HFF-Myc (cell line): ENCODE results near the gene SEMA3E.

Experiments
- DNase-seq: peaks from one replicate; pipeline ENCODE4 v3.0.0-alpha.2; 2011; ENCODE audit warnings: low read depth; ENCODE audit errors: extremely low read depth
- H3K4me3 ChIP-seq: replicated peaks from 2 replicates; pipeline ENCODE4 v1.5.1; 2011; ENCODE audit warnings: low read depth, mild to moderate bottlenecking, control low read depth, low read length
- CTCF ChIP-seq: IDR thresholded peaks from 2 replicates; pipeline ENCODE4 v1.5.1; 2012; ENCODE audit warnings: mild to moderate bottlenecking, low read depth, low read length, control low read depth; ENCODE audit errors: missing control alignments

The SEMA3E gene

GRCh38 chr7:83394776-83395175 lies 254.2 kb downstream of the SEMA3E start:
- H3K4me3 ChIP-seq: no peak overlapping the region
- no peak for TF ChIP-seq CTCF
- no peak for DNase-seq

GRCh38 chr7:83388436-83388835 lies 260.5 kb downstream of the SEMA3E start:
- no peak overlapping the region for H3K4me3 ChIP-seq
- TF ChIP-seq CTCF: no peak
- no peak for DNase-seq

GRCh38 chr7:83366629-83367028 lies 282.3 kb downstream of the SEMA3E start:
- H3K4me3 ChIP-seq: no peak overlapping the region
- TF ChIP-seq CTCF: no peak
- no peak for DNase-seq

GRCh38 chr7:83365746-83366145 lies 283.2 kb downstream of the SEMA3E start:
- no peak for DNase-seq
- H3K4me3 ChIP-seq: no peak overlapping the region
- no peak for TF ChIP-seq CTCF

- no peak overlapping the region for H3K4me3 ChIP-seq
- TF ChIP-seq CTCF: no peak
- no peak for DNase-seq
Observed at GRCh38 chr7:83362871-83363550, 285.9 kb downstream of the SEMA3E start.

- no peak overlapping the region for H3K4me3 ChIP-seq
- no peak for TF ChIP-seq CTCF
- no peak for DNase-seq
Observed at GRCh38 chr7:83359108-83359507, 289.8 kb downstream of the SEMA3E start.

- no peak for DNase-seq
- TF ChIP-seq CTCF: no peak
Observed at GRCh38 chr7:83355143-83355542, 293.8 kb downstream of the SEMA3E start.

More at GRCh38 chr7:83355143-83355542, 293.8 kb downstream of the SEMA3E start:
- H3K4me3 ChIP-seq: no peak overlapping the region
